Fibroblast of upper back skin (primary cell): ENCODE data around the gene BANK1.

Experiments used
- DNase-seq: peaks from one replicate; pipeline ENCODE4 v3.0.0-alpha.2; 2013

Gene BANK1

GRCh38 chr4:102042871-102043802 lies 252.6 kb downstream of the BANK1 start:
- DNase-seq, result no peak

GRCh38 chr4:102047616-102048015 lies 257.1 kb downstream of the BANK1 start:
- no peak for DNase-seq

- no peak for DNase-seq
Measured at GRCh38 chr4:102055805-102056204, 265.3 kb downstream of the BANK1 start.

GRCh38 chr4:102057122-102057521 lies 266.6 kb downstream of the BANK1 start:
- no peak for DNase-seq

GRCh38 chr4:102061133-102061532 lies 270.6 kb downstream of the BANK1 start:
- DNase-seq, result no peak

- DNase-seq, result no peak
Measured at GRCh38 chr4:102064747-102065442, 274.4 kb downstream of the BANK1 start.

GRCh38 chr4:102076622-102077021 lies 286.1 kb downstream of the BANK1 start:
- no peak for DNase-seq

GRCh38 chr4:102080184-102080583 lies 289.7 kb downstream of the BANK1 start:
- DNase-seq, result no peak

GRCh38 chr4:102089850-102090621 lies 299.5 kb downstream of the BANK1 start:
- no peak for DNase-seq

- no peak for DNase-seq
Measured at GRCh38 chr4:102091656-102092055, 301.1 kb downstream of the BANK1 start.

- no peak for DNase-seq
Measured at GRCh38 chr4:102094481-102094880, 304.0 kb downstream of the BANK1 start.

GRCh38 chr4:102103368-102103767 lies 312.8 kb downstream of the BANK1 start:
- DNase-seq, result no peak

- DNase-seq, result no peak
Measured at GRCh38 chr4:102104278-102104677, 313.7 kb downstream of the BANK1 start.

GRCh38 chr4:102105983-102106382 lies 315.5 kb downstream of the BANK1 start:
- DNase-seq, result no peak

- no peak for DNase-seq
Measured at GRCh38 chr4:102114118-102114630, 323.6 kb downstream of the BANK1 start.

GRCh38 chr4:102116121-102116520 lies 325.6 kb downstream of the BANK1 start:
- no peak for DNase-seq

- no peak for DNase-seq
Measured at GRCh38 chr4:102120846-102121245, 330.3 kb downstream of the BANK1 start.
